Sigmoid colon (tissue), 7 donors: ENCODE measurements around the gene ERICH6. TPM values are rescaled to one million over a fixed set of nuclear protein-coding genes. Genes with fewer than 3 reads are reported as not detected.

Experiments
- DNase-seq: peaks from one replicate; pipeline ENCODE4 v3.0.0-alpha.2; 2019
- H3K27ac ChIP-seq, 4 donors: fragments of 200-600 bp; sonication (generic); one replicate each; pipeline ENCODE4 v1.5.1; 2016 to 2019; ENCODE audit warnings: mild to moderate bottlenecking in 1 of 4
- H3K27me3 ChIP-seq, 3 donors: fragments of 200-600 bp; sonication (generic); one replicate each; pipeline ENCODE4 v1.5.1; 2019; ENCODE audit warnings: mild to moderate bottlenecking in 1 of 3
- H3K36me3 ChIP-seq, 4 donors: fragments of 200-600 bp; sonication (generic); one replicate each; pipeline ENCODE4 v1.5.1; 2016 to 2019
- H3K4me1 ChIP-seq, 4 donors: fragments of 200-600 bp; sonication (generic); one replicate each; pipeline ENCODE4 v1.5.1; 2017 to 2019
- H3K4me3 ChIP-seq, 4 donors: fragments of 200-600 bp; sonication (generic); one replicate each; pipeline ENCODE4 v1.5.1; 2017 to 2019; ENCODE audit warnings: mild to moderate bottlenecking in 2 of 4, moderate library complexity in 1 of 4
- H3K9me3 ChIP-seq, 4 donors: fragments of 200-600 bp in 3 of 4; sonication (generic) in 3 of 4; one replicate each; pipeline versions ENCODE4 v1.5.1 to v1.6.1; 2013 to 2019
- CTCF ChIP-seq, 4 experiments: fragments of 450-650 bp in 3 of 4; fragments of 200-600 bp in 1 of 4; IDR thresholded peaks; one replicate each; pipeline ENCODE4 v1.5.1; 2016 to 2019; ENCODE audit warnings: antibody characterized with exemption in 4 of 4, mild to moderate bottlenecking in 3 of 4, moderate library complexity in 2 of 4
- EP300 ChIP-seq, 4 donors: sonication (generic); formaldehyde crosslinking; IDR thresholded peaks; one replicate each; pipeline ENCODE4 v1.6.1; 2017; ENCODE audit warnings: antibody characterized with exemption in 4 of 4
- POLR2A ChIP-seq, 2 donors: fragments of 450-650 bp; IDR thresholded peaks; one replicate each; pipeline ENCODE4 v1.6.1; 2016; ENCODE audit warnings: antibody characterized with exemption in 2 of 2, mild to moderate bottlenecking in 2 of 2, moderate library complexity in 2 of 2
- POLR2AphosphoS5 ChIP-seq, 4 donors: sonication (generic); formaldehyde crosslinking; IDR thresholded peaks; one replicate each; pipeline ENCODE4 v1.6.1; 2017; ENCODE audit warnings: antibody characterized with exemption in 4 of 4
- WGBS, 2 donors: extraction: QIAGEN DNeasy Blood & Tissue Kit; methylation state at CpG; one replicate each; pipeline ENCODE4 v1.1.7; 2013; 5-methylcytosine and 5-hydroxymethylcytosine counted together
- intact Hi-C: fragments of 100-400 bp; cut with DNase I; formaldehyde crosslinking; loops from one replicate; pipeline ENCODE4 v1.15.1; 2023
- polyA plus RNA-seq, 3 donors: library from polyadenylated mRNA; stranded (reverse); fragments of 200-250 nt; gene quantifications; one replicate each; pipeline ENCODE4 v1.2.3, GENCODE V29; 2013
- total RNA-seq, 4 donors: library from RNA; depleted of rRNA; stranded (reverse); fragments of >200 nt; gene quantifications; one replicate each; pipeline ENCODE4 v1.1.0, GENCODE V29; 2016
- donor health status: healthy with polysubstance abuse.
- donor health status: Bipolar disorder and iron deficiency.
- donor health status: healthy.

ERICH6 gene
- total and polyA plus RNA-seq, 7 donors, result not detected

GRCh38 chr3:150747886-150748683 is 44.4 kb upstream of the ERICH6 start:
- H3K27ac ChIP-seq, result no peak overlapping the region
- DNase-seq, result no peak
- no peaks in the 10 kb centered on the region for H3K36me3 ChIP-seq
- no peaks in the 10 kb centered on the region for H3K9me3 ChIP-seq
- H3K4me1 ChIP-seq, result peaks cover 0 to 66% (median 52%) of the 10 kb centered on the region in 4 donors
- intact Hi-C loops, result no loop called here
- H3K27me3 ChIP-seq, result no peaks in the 10 kb centered on the region
- no peak for TF ChIP-seq CTCF (IDR thresholded peaks at IDR 0.05)
- TF ChIP-seq POLR2AphosphoS5 (IDR thresholded peaks at IDR 0.05), result no peak
- TF ChIP-seq EP300 (IDR thresholded peaks at IDR 0.05), result no peak
- no peak for TF ChIP-seq POLR2A (IDR thresholded peaks at IDR 0.05)
- no peak overlapping the region for H3K4me3 ChIP-seq
- 84 to 87% methylated on average over 5 of the region's 5 CpGs for WGBS, 2 donors

DNA sequence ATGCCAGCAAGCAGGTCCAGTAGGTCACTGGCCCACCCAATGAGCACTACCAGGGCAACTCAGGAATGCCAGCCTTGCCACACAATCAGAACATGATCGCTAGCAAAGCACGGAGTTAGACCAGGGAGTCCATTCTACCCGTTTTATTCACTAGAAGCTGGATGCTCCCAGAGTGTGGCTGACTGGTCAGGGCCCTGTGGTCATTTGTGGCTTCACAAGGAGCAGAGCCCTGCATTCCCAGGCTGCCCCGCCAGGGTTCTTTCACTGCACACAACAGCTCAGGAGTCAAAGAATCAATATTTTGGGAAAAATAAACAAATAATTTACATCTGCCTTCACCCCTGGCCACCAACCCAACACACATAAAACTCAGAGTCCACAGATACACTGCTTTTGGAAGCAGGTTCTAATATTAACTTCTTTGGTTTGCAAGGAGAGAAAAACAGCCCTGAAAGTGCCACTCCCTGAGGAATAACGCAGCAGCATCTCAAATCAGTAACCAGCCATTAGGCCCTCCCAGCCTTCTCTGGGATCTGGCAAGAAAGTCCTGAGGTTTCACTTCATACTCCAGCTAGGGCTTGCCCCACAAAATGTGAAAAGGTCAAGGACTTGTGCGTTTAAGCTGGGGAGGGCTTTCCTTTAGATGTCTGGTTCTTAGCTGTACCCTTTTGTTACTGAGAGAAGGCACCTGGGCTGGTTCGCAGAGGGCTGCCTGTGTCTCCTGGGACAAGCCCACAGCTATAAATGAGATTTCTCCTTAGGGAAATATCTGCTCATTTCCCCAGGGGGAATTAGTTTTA is 43.3 kb upstream of the ERICH6 start:
- H3K4me1 ChIP-seq, result peaks cover 0 to 63% (median 52%) of the 10 kb centered on the region in 4 donors
- intact Hi-C loops, result no loop called here
- no peak overlapping the region for H3K27ac ChIP-seq
- H3K27me3 ChIP-seq, result no peaks in the 10 kb centered on the region
- H3K9me3 ChIP-seq, result no peaks in the 10 kb centered on the region
- no peak overlapping the region for H3K4me3 ChIP-seq
- DNase-seq, result no peak
- peaks cover 0 to 5% (median 0%) of the 10 kb centered on the region in 4 donors for H3K36me3 ChIP-seq
- WGBS, 2 donors, result 61 to 76% methylated on average over 7 of the region's 7 CpGs
- TF ChIP-seq EP300 (IDR thresholded peaks at IDR 0.05), result no peak
- no peak for TF ChIP-seq POLR2A (IDR thresholded peaks at IDR 0.05)
- no peak for TF ChIP-seq CTCF (IDR thresholded peaks at IDR 0.05)
- no peak for TF ChIP-seq POLR2AphosphoS5 (IDR thresholded peaks at IDR 0.05)

DNA sequence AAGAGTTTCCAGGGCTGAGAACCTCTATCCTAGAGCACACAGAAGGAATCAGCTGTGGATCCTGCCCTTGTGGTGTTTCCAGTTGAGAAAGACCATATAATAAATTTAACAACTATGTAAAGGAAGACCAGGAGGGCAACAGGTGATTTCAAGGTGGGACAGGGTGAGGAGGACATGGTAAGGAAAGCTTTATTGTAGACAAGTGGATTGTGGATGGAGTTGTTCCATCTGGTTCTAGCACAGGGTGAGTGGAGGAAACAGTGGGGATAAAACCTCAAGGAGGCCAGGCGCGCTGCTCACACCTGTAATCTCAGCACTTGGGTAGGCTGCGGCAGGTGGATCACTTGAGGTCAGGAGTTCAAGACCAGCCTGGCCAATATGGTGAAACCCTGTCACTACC is 42.1 kb upstream of the ERICH6 start:
- no peak for DNase-seq
- peaks cover 0 to 55% (median 49%) of the 10 kb centered on the region in 4 donors for H3K4me1 ChIP-seq
- WGBS, 2 donors, result 99% methylated on average over 3 of the region's 3 CpGs
- TF ChIP-seq EP300 (IDR thresholded peaks at IDR 0.05), result no peak
- no peak for TF ChIP-seq CTCF (IDR thresholded peaks at IDR 0.05)
- no peak for TF ChIP-seq POLR2A (IDR thresholded peaks at IDR 0.05)
- TF ChIP-seq POLR2AphosphoS5 (IDR thresholded peaks at IDR 0.05), result no peak
- H3K9me3 ChIP-seq, result no peaks in the 10 kb centered on the region
- H3K27ac ChIP-seq, result no peak overlapping the region
- H3K36me3 ChIP-seq, result peaks cover 0 to 17% (median under 1%) of the 10 kb centered on the region in 4 donors
- no peak overlapping the region for H3K4me3 ChIP-seq
- intact Hi-C loops, result no loop called here
- H3K27me3 ChIP-seq, result no peaks in the 10 kb centered on the region

- Histone ChIP-seq H3K27ac (no peak overlapping the region), H3K4me1 (peaks cover 0 to 53% (median 47%) of the 10 kb centered on the region in 4 donors)
- TF ChIP-seq POLR2A (IDR thresholded peaks at IDR 0.05) (no peak), CTCF (IDR thresholded peaks at IDR 0.05) (no peak), POLR2AphosphoS5 (IDR thresholded peaks at IDR 0.05) (no peak), EP300 (IDR thresholded peaks at IDR 0.05) (no peak)
These were observed 41.1 kb upstream of the ERICH6 start for GRCh38 chr3:150744919-150745211.

More at GRCh38 chr3:150744919-150745211, 41.1 kb upstream of the ERICH6 start:
- Histone ChIP-seq H3K4me3 (no peak overlapping the region), H3K27me3 (no peaks in the 10 kb centered on the region), H3K9me3 (no peaks in the 10 kb centered on the region), H3K36me3 (peaks cover 0 to 20% (median 2%) of the 10 kb centered on the region in 4 donors)
- intact Hi-C loops, result no loop called here
- DNase-seq, result no peak
- 13 to 48% methylated on average over 1 of the region's 1 CpG for WGBS, 2 donors
